Measurements from ENCODE around the gene ATRAID. TPM values are rescaled to one million over a fixed set of nuclear protein-coding genes. Genes with fewer than 3 reads are reported as not detected.
"Not testable (repeated sequence)": the region's sequence is repeated elsewhere in the genome, so short reads cannot be mapped to it uniquely, and the experiment has no call there.

The ATRAID gene, protein sequence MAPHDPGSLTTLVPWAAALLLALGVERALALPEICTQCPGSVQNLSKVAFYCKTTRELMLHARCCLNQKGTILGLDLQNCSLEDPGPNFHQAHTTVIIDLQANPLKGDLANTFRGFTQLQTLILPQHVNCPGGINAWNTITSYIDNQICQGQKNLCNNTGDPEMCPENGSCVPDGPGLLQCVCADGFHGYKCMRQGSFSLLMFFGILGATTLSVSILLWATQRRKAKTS
- 31.8 TPM for total RNA-seq

DNA sequence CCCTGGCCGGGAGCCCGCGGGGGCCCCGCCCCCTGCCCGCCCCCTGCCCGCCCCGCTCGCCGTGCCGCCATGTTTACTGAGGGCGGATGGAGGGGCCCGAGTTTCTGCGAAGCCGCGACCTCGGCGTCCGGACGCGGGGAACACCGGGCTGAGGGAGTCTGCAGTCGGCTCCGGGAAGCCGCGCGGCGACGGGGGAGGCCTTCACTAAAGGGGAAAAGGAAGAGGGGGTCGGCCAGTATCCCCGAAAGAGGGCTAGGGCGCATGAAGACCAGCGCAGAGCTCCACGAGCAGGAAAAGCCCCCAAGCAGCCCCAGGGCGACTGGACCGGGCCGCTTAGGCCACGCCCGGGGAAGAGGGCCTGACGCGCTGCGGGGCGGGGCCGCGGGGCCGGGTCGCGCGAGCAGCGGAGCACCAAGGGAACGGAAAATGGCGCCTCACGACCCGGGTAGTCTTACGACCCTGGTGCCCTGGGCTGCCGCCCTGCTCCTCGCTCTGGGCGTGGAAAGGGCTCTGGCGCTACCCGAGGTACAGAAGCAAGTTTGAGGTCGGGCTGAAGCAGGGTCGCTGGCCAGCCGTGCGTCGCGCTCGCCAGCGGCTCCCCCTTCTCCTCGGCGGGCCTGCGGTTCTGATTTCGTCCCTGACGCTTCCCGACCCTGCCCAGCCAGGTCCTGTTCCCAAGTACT is at the start of gene ATRAID, which contains the start of gene SLC5A6:
Gene ATRAID, plus strand, starts transcription at position 99 of the 683 bp plus-strand sequence. Its CDS starts 328 bp downstream, at position 427.
Gene SLC5A6, minus strand, starts transcription at position 326 of the 683 bp plus-strand sequence. CDS start 4,618 bp downstream, outside the sequence.
- DNase-seq (ENCODE audit: low spot score) (peak; percentile 92), ATAC-seq (peak; percentile 90)

DNA sequence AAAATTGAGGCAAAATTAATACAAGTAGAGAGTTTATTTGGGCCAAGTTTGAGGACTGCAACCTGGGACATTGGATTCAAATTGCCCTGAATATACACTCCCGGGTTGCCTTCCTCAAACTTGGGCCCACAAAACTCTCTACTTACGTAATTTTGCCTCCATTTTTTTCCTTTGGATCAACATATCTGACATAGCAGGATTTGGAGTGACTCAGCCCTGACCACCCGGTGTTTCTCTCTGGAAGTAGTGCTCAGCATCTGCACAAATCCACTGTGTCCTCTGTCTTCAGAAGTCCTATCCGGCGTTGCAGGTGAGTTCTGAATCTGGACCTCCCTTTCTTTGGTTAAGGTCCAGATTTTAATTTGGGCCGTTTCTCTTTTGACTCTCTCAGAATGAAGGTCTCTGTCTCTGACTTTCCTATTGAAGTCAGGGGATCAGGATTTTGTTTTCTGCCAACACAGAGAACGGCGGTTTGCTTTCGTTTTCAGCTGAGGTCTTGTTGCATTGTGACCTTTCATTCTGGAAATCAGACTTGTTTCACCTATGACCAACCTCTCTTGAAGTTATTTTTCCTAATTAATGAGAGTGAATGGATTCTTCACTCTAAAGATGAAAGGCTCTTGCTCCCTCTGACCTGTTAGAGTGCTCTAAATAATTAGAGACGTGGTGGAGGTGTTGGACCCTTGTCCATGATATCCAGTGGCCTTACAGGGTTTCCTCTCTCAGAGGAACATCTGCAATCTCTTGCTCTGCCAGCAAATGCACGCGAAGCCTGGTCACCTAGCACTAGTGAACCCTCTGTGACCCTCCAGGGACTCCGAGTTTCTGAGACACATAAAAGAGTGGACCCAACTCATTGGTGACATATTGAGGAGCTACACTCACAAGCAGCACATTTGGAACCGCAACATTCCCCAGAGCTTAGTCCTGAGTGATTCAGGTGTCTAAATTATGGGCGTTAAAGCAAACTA is 49.4 kb upstream of the ATRAID start:
- ATAC-seq (peak; percentile 88), DNase-seq (ENCODE audit: low spot score) (no peak)

DNA sequence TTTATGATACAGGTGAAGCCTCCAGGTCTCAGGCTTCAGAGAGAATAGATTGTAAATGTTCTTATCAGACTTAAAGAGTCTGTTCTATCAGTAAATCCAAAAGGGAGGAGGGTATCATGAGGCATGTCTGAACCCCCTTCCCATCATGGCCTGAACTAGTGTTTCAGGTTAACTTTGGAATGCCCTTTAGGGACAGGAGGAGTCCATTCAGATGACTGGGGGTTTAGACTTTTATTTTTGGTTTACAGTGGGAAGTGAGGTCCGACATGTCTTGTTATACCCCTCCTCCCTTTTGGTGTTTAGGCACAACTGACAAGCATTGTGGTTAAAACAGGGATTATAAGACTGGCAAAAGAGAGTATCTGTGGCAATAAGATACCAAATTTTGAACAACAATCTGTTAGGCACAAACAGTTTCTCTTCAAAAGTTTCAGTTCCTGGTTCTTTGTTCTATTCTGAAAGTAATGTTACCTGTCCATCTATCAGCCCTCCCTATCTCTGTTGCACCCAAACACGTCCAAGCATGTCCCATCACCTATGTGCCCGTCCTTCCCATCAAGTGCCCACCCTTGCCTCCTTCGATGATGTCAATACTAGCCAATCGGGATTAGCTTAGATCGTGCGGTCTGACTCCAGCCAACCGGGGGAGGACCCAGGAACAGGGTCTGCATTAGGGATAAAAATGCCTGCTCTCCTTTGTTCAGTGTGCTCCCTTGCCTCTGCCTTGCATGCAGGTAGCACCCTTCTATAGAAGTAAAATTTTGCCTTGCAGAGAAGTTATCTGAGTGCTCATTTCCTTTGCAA is 46.7 kb upstream of the ATRAID start:
- ATAC-seq (no peak), DNase-seq (ENCODE audit: low spot score) (no peak)

DNA sequence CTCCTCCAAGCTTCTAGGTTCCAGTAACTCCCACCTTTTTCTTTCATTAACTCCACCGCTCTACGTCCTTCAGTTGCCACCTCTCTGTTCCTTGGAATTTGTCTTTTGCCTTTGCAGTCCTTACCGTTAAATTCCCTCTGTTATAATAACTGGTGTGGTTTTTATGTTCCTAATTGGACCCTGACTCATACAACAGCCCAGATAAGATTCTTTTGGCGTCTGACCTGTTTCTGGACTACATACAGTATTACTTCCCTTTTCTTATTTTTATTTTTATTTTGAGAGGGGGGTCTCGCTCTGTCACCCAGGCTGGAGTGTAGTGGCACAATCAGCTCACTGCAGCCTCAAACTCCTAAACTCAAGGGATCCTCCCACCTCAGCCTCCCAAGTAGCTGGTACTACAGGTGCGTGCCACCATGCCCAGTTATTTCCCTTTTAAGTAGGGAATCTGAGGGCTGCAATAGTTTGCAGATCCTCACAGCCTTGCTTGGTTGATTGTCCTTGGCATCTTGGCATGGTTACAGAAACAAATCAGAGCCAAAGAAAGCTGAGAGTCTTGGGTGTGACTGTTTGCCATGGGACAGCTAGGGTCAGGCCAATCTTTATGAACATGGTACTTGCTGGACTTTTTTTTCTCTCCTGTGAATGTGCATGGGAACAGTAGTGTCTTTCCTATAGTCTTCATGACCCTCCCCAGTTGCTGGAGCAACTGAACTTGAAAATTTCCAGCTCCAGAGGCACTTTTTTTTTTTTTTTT is 41.1 kb upstream of the ATRAID start:
- no peak for ATAC-seq
- no peak for DNase-seq (ENCODE audit: low spot score)

DNA sequence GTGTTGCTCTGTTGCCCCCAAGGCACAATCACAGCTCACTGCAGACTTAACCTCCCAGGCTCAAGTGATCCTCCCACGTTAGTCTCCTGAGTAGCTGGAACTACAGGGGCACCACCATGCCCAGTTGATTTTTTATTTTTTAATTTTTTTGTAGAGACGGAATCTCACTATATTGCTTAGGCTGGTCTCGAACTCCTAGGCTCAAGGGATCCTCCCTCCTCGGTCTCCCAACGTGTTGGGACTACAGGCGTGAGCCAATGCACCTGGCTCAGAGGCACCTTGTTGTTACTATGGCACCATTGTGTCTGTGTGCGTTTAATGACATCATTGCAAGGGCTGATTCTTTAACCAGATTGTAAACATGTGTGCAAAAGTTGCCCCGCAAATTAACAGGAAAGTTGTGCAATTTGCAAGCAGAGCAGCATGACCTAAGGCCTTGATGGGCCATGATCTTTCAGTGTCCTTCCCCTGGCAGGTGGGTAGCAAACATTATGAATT is 40.4 kb upstream of the ATRAID start:
- DNase-seq (ENCODE audit: low spot score) (peak; percentile 69), ATAC-seq (peak; percentile 65)

DNA sequence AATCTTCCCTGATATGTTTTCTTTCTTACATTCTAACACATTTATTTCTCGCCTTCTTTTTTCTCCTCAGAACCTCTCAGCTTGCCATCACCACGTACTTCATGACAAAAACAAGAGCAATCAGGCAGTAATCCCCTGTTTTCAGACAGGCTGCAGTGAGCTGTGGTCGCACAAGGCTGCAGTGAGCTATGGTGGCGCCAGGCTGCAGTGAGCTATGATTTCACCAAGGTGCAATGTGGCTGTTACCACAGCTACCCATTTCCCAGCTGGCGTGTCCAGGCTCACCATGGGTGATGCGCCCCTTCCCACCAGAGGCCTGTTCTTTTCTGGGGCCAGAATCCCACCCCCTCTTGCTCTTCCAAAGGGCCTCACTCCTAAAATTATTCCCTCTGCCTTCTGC is 37.2 kb upstream of the ATRAID start:
- no peak for ATAC-seq
- DNase-seq (ENCODE audit: low spot score), result no peak

DNA sequence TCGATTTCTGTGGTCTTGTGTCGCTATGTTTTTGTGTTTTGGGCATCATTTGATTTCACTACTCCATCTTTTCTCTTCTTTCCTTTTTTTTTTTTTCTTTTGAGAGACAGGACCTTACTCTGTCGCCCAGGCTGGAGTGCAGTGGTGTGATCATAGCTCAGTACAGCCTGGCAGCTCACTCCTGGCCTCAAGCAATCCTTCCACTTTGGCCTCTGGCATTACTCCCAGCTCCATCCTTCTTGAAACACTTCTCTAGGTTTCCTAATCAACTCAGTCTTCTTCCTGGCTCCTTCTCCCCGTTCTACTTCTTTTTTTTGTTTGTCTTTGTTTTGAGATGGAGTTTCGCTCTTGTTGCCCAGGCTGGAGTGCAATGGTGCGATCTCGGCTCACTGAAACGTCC is 36.5 kb upstream of the ATRAID start:
- no peak for ATAC-seq
- DNase-seq (ENCODE audit: low spot score), result no peak

DNA sequence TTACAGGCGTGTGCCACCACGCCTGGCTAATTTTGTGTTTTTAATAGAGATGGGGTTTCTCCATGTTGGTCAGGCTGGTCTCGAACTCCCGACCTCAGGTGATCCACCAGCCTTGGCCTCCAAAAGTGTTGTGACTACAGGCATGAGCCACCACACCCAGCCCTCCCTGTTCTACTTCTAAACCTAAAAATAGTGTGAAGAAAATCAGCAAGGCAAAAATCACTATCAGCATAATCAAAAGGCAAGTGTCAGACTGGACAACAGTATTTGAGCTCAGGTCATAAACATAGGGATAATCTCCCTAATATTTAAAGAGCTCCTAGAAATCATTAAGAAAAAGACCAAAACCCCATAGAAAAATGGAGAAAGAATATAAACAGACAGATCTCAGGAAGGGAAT is 36.1 kb upstream of the ATRAID start:
- not testable (repeated sequence) for ATAC-seq

DNA sequence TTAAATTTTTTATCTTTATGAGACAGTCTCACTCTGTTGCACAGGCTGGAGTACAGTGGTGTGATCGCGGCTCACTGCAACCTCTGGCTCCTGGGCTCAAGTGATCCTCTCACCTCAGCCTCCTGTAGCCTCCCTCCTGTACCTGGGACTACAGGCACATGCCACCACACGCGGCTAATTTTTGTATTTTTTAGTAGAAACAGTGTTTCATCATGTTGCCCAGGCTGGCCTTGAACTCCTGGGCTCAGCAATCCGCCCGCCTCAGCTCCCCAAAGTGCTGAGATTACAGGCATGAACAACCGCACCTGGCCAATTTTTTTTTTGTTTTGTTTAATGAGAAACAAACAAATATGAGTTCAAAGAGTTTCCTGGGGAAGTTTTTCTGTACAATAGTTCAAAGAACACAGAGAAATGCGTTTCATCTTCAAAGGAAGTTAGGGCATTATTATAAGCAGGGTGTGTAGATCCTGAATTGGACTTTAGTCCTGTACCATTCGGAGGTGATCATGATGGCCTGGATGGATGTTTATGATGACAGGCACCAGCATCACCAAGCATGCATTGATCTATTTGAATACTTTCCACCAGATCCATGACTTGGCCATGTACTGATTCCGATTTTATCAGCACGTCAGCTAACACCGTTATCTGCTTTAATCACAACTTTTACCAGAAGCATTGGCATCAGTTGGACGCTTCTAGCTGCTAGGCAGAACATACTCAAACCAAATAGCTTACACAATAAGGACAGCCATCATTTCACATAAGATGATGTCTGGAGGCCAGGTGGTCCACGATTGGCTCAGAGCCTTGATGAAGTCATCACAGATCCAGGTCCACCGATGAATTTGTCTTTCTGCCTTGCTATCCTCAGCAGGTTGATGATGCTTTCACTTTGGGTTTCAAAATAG is 34.1 kb upstream of the ATRAID start:
- DNase-seq (ENCODE audit: low spot score) (no peak), ATAC-seq (peak; percentile 42)

More for the DNA sequence above, 36.1 kb upstream of the ATRAID start:
- DNase-seq (ENCODE audit: low spot score), result not testable (repeated sequence)

DNA sequence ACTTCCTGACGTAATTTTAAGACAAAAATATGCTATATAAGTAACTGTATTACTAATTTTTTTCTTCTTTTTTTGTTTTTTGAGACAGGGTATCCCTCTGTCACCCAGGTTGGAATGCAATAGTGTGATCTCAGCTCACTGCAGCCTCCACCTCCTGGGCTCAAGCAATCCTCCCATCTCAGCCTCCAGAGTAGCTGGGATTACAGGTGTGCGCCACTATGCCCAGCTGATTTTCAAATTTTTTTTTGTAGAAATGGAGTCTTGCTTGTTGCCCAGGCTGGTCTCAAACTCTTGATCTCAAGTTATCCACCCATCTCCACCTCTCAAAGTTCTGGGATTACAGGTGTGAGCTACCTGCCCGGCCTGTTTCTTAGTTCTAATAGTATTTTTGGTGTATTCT is 33.4 kb upstream of the ATRAID start:
- no peak for DNase-seq (ENCODE audit: low spot score)
- ATAC-seq, result no peak

DNA sequence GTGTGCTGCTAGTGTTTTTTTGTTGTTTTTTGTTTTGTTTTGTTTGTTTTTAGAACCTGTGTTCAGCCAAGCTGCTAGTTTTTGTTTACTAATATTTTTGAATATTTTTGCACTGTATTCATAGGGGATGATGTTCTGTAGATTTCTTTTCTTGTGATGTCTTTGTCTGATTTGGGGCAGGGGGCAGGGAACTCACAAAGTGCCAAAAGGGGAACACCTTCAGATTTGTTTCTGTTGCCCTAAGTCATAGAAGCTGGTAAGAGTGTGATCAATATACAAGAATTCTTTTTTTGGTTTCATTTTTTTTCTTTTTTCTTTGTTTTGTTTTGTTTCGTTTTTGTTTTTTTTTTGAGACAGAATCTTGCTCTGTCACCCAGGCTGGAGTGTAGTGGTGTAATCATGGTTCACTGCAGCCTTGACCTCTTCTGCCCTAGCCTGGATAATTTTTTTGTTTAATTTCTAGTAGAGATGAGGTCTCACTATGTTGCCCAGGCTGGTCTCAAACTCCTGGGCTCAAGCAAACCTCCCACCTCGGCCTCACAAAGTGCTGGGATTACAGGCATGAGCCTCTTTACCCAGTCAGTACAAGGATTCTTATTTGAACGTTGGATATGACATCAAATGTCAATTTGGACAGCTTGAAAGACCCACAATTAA is 32.4 kb upstream of the ATRAID start:
- DNase-seq (ENCODE audit: low spot score) (no peak), ATAC-seq (peak; percentile 35)

DNA sequence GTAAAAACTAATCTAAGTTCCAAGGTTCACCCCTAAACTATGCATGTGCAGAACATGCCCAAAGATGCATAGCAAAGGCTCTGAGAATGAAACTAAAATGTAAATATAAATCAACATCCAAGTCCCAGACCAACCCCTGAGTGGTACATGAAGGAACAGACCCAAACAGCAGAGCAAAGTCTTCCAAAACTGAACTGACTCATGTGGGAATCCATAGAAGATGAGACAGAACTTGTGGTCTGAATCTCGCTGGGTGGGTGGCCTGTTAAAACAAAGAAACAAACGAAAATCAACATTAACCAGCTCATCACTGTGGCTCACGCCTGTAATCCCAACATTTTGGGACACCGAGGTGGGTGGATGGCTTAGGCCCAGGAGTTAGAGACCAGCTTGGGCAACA is 29.5 kb upstream of the ATRAID start:
- no peak for DNase-seq (ENCODE audit: low spot score)
- ATAC-seq, result no peak

DNA sequence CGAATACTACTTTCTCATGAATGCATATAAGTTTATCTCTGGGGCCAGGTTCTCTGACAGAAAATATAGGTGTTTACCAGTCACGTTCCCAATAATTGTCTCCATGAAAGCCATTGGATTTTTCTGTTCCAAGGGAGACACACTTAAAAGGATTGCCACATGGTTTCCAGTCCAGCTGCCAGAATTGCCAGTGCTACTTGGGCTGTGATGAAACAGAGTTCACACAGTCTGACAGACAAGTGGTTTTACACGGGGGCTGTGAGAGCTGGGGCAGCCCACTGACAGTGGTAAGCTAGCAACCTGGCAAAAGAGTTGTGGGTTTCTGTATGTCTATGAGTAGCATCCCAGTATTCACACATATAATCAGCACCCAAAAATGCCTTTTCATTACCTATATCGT is 27.7 kb upstream of the ATRAID start:
- DNase-seq (ENCODE audit: low spot score), result peak; percentile 84
- ATAC-seq, result peak; percentile 54

DNA sequence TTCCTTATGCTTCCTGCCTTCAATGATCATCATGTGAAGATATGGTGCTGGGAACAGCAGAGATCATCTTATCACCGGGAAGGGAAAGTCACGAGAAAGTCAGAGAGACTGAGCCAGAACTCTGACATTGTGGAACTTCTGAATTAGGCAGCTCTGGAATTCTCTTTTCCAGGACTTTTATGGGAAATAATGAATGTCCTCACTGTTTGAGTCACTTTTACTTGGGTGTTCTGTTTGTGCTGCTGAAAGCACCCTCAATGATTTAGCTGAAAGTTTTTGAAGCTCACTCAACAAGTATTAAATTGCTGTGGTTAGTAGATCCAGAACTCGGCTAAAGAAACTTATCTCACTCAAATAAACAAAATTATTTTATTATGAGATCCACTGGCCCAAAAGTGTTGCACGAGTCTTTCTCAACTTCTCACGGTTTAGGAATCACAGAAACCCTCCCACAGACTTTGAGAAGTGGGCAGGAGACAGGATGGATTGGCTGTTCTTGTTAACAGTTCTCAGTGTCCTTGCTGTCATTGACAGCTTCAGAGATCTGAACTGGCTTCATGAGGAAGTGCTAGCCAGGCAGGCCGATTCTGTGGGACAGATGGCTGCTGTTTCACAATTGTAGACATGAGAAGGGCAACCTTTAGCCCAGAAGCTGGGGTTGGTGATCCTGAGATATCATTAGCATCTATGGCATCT is 26.4 kb upstream of the ATRAID start:
- DNase-seq (ENCODE audit: low spot score) (peak; percentile 85), ATAC-seq (peak; percentile 89)

DNA sequence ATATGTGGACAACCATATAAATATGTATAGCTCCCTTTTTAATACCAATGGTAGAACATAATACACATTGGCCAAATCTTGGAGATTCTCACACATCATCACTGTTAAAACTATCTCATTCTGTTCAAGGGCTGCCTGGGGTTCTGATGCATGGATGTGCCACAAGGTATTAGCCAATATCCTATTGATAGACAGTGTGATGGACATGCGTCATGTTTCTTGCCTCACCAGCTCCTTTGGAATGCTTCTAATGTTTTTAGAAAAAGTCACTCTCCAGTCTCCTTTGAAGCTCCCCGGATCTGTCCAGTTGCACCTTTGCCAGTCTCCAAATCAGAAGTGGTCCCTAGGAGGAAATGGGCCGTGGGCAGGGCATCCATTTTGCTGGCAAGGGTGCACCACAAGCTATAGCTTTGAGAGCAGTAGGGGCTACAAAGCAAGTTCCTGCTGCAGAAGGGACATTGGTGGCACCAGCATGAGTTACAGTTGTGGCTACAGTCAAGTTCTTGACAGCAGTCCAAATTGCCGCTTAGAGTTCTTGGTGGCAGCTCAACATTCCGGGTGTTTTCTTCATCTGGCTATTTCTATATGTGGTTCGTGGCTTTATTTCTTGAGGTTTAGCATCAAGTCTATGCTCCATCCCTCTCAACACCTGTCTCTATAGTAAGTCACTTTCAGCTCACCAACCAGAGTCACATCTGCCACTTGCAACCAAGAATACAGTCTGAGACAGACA is 25.1 kb upstream of the ATRAID start:
- DNase-seq (ENCODE audit: low spot score) (no peak), ATAC-seq (no peak)

DNA sequence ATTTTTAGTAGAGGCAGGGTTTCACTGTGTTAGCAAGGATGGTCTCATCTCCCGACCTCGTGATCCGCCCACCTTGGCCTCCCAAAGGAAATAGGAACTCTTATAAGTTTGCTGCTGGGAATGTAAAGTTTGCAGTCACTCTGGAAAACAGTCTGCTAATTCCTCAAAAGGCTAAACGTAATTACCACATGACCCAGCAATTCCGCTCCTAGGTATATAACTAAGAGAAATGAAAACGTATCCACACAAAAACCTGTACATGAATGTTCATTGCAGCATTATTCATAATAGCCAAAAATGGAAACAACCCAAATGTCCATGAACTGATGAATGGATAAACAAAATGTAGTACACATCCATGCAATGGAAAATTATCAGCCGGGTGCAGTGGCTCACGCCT is 21.9 kb upstream of the ATRAID start:
- DNase-seq (ENCODE audit: low spot score) (no peak), ATAC-seq (no peak)
